Measurements from ENCODE around the gene TMEM156. TPM values are rescaled to one million over a fixed set of nuclear protein-coding genes. Genes with fewer than 3 reads are reported as not detected.
"Not testable (repeated sequence)": the region's sequence is repeated elsewhere in the genome, so short reads cannot be mapped to it uniquely, and the experiment has no call there.

TMEM156 gene
- total RNA-seq, 1 donor from 2014 or later, result 29.5 TPM

GRCh38 chr4:38993683-38994082 is 38.5 kb downstream of the TMEM156 start:
- H3K27ac Mint-ChIP-seq, result peak overlapping the region; percentile 20
- CTCF ChIA-PET, result interaction anchor here (1.0 to 1.3 kb wide), 3 partner anchors 50 to 91 kb away, joined by 3 to 4 read pairs (median 4); no protein-coding TSS in a partner anchor
- intact Hi-C loops (cut with micrococcal nuclease), result no loop called here
- no peaks in the 10 kb centered on the region for H3K27me3 Mint-ChIP-seq
- DNase-seq (no peak), ATAC-seq (ENCODE audit: low read depth) (no peak)
- H3K4me3 Mint-ChIP-seq, result no peak overlapping the region
- peaks cover 76% of the 10 kb centered on the region for H3K36me3 Mint-ChIP-seq (ENCODE audit: low read depth)
- no peaks in the 10 kb centered on the region for H3K9me3 Mint-ChIP-seq
- TF ChIP-seq, protein P1, sequence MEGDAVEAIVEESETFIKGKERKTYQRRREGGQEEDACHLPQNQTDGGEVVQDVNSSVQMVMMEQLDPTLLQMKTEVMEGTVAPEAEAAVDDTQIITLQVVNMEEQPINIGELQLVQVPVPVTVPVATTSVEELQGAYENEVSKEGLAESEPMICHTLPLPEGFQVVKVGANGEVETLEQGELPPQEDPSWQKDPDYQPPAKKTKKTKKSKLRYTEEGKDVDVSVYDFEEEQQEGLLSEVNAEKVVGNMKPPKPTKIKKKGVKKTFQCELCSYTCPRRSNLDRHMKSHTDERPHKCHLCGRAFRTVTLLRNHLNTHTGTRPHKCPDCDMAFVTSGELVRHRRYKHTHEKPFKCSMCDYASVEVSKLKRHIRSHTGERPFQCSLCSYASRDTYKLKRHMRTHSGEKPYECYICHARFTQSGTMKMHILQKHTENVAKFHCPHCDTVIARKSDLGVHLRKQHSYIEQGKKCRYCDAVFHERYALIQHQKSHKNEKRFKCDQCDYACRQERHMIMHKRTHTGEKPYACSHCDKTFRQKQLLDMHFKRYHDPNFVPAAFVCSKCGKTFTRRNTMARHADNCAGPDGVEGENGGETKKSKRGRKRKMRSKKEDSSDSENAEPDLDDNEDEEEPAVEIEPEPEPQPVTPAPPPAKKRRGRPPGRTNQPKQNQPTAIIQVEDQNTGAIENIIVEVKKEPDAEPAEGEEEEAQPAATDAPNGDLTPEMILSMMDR (IDR thresholded peaks at IDR 0.05), result no peak
- peaks cover 15% of the 10 kb centered on the region for H3K4me1 Mint-ChIP-seq
- POLR2A ChIA-PET, result no interaction called here

GRCh38 chr4:38990241-38990640 is 42.0 kb downstream of the TMEM156 start:
- Mint-ChIP-seq H3K4me1 (peaks cover 42% of the 10 kb centered on the region), H3K9me3 (no peaks in the 10 kb centered on the region), H3K27ac (peak overlapping the region; percentile 24), H3K4me3 (no peak overlapping the region), H3K36me3 (ENCODE audit: low read depth) (peaks cover 69% of the 10 kb centered on the region), H3K27me3 (no peaks in the 10 kb centered on the region)
- TF ChIP-seq, protein P1 (IDR thresholded peaks at IDR 0.05), result no peak
- DNase-seq, result no peak
- CTCF ChIA-PET, result no interaction called here
- intact Hi-C loops (cut with micrococcal nuclease), result no loop called here
- POLR2A ChIA-PET, result interaction anchor here (0.5 kb wide), 1 partner anchor 37 kb away, joined by 5 read pairs; no protein-coding TSS in a partner anchor
- ATAC-seq (ENCODE audit: low read depth), result no peak

GRCh38 chr4:38989487-38989886 is 42.7 kb downstream of the TMEM156 start:
- ChIA-PET CTCF (no interaction called here), POLR2A (interaction anchor here (6.0 kb wide), 1 partner anchor 56 kb away, joined by 73 read pairs; no protein-coding TSS in a partner anchor)
- H3K9me3 Mint-ChIP-seq, result no peaks in the 10 kb centered on the region
- DNase-seq (no peak), ATAC-seq (ENCODE audit: low read depth) (no peak)
- no peaks in the 10 kb centered on the region for H3K27me3 Mint-ChIP-seq
- intact Hi-C loops (cut with micrococcal nuclease), result loop anchor here (5.0 kb wide), 1 partner anchor 43 kb away; the partner anchor contains the start of gene TMEM156
- peak overlapping the region; percentile 85 for H3K27ac Mint-ChIP-seq
- TF ChIP-seq, protein P1 (IDR thresholded peaks at IDR 0.05), result no peak
- H3K36me3 Mint-ChIP-seq (ENCODE audit: low read depth), result peaks cover 62% of the 10 kb centered on the region
- H3K4me1 Mint-ChIP-seq, result peaks cover 47% of the 10 kb centered on the region
- no peak overlapping the region for H3K4me3 Mint-ChIP-seq

DNA sequence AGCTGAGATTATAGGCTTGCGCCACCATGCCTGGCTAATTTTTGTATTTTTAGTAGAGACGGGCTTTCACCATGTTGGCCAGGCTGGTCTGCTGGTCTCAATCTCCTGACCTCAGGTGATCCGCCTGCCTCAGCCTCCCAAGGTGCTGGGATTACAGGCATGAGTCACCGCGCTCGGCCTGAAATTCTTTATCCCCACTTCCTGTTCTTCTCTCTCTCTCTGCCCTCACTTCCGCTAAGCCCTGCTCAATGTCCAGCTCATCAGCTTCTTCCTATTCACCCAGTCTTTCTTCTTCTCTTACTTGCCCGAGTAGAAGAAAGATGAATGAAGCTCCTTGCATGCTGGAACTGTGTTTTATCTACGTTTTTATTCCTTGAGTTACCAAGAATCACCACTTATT is 43.9 kb downstream of the TMEM156 start:
- intact Hi-C loops (cut with micrococcal nuclease), result loop anchor here (5.0 kb wide), 1 partner anchor 44 kb away; the partner anchor contains the start of gene TMEM156
- H3K27me3 Mint-ChIP-seq; ATAC-seq (ENCODE audit: low read depth); DNase-seq; H3K4me3 Mint-ChIP-seq; H3K9me3 Mint-ChIP-seq: not testable (repeated sequence)
- H3K27ac Mint-ChIP-seq, result peak overlapping the region; percentile 85
- POLR2A ChIA-PET, result interaction anchor here (1.0 to 6.0 kb wide), 2 partner anchors 43 to 57 kb away, joined by 3 to 73 read pairs; no protein-coding TSS in a partner anchor
- peaks cover 56% of the 10 kb centered on the region for H3K4me1 Mint-ChIP-seq
- peaks cover 60% of the 10 kb centered on the region for H3K36me3 Mint-ChIP-seq (ENCODE audit: low read depth)
- CTCF ChIA-PET, result interaction anchor here (1.6 kb wide), 1 partner anchor 147 kb away, joined by 4 read pairs; no protein-coding TSS in a partner anchor

GRCh38 chr4:38987491-38987890 is 44.7 kb downstream of the TMEM156 start:
- H3K27ac Mint-ChIP-seq, result peak overlapping the region; percentile 72
- CTCF ChIA-PET, result interaction anchor here (1.1 to 1.6 kb wide), 2 partner anchors 84 to 148 kb away, joined by 4 read pairs; no protein-coding TSS in a partner anchor
- POLR2A ChIA-PET, result interaction anchor here (1.0 to 6.0 kb wide), 2 partner anchors 44 to 58 kb away, joined by 3 to 73 read pairs; no protein-coding TSS in a partner anchor
- ATAC-seq (ENCODE audit: low read depth), result peak; percentile 8
- H3K27me3 Mint-ChIP-seq, result no peaks in the 10 kb centered on the region
- no peak overlapping the region for H3K4me3 Mint-ChIP-seq
- peaks cover 56% of the 10 kb centered on the region for H3K4me1 Mint-ChIP-seq
- H3K9me3 Mint-ChIP-seq, result no peaks in the 10 kb centered on the region
- no peak for DNase-seq
- TF ChIP-seq, protein P1 (IDR thresholded peaks at IDR 0.05), result no peak
- intact Hi-C loops (cut with micrococcal nuclease), result loop anchor here (5.0 kb wide), 1 partner anchor 45 kb away; the partner anchor contains the start of gene TMEM156
- peaks cover 66% of the 10 kb centered on the region for H3K36me3 Mint-ChIP-seq (ENCODE audit: low read depth)
